Fibroblast of gingiva (primary cell): ENCODE measurements around the gene SH3BGRL3.

ENCODE experiments used
- DNase-seq: peaks from one replicate; pipeline ENCODE4 v3.0.0-alpha.2; 2011; ENCODE audit warnings: low read depth

The SH3BGRL3 gene

DNA sequence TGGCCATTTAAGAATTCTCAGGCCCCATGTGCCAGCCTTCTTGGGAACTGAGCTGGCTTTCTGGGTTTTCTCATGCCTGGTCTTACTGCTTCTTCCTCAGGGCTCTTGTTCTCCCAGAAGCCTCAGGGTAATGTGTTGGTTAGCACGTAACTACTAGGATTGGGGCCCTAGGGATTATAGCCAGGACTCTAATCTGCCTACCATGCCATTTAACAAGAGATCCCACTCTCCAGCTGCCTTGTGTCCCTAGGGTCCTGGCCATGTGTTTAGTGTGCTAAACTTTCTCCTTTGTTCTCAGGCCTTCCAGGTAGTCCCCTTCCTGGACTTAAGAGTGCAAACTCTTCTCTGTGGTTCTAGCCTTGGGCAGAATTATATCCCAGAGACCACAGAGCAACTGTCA is 2.2 kb upstream of the SH3BGRL3 start:
- DNase-seq, result no peak

GRCh38 chr1:26278303-26278702 is 1.6 kb upstream of the SH3BGRL3 start:
- DNase-seq, result peak; percentile 87

GRCh38 chr1:26278724-26279455 is 996 bp upstream of the SH3BGRL3 start:
- DNase-seq, result peak; percentile 78

DNA sequence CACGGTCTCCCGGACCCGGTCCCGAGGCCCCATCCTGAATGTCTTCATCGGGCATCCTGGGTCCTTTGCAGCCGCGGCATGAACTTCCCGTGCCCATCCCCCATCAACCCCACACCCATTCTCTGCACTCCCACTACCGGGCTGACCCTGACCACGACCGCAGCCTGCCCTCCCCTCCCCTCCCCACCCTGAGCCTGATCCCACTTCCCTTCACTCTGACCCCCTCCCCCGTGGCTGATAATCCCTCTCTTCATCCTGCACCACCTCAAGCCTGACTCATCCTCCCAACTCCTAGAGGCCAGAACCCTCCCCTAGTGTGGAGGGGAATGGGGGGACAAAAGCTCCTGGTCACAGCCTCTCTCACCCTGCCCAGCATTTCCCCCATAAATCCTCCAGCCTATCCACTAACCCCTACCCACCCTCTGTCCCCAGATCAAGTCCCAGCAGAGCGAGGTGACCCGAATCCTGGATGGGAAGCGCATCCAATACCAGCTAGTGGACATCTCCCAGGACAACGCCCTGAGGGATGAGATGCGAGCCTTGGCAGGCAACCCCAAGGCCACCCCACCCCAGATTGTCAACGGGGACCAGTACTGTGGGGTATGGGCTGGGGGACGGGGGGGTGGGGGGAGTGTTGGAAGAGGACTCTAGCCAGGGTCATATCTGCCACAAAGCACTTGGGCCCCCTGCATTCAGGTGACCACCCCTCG is 602 bp downstream of the SH3BGRL3 start:
- DNase-seq, result no peak

GRCh38 chr1:26281091-26281958 is 1.4 kb downstream of the SH3BGRL3 start:
- DNase-seq, result peak; percentile 37

DNA sequence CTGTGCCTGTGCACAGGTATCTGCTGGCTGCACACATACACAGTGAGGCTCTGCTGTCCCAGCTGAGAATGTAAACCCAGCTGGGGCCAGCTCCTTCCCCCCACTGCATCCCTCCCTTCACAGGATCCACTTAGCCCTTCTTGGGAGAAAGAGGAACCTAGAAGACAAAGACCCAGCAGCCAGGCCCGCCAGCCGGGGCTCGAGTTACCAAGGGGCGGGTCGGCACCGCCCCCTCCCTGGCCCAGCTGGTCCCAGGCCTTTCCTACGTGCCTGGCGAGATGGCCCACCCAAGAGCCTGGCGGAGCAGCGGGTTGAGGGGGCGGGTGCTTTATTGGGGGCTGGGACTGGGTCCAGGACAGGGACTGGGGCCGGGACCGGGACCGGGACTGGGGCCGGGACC is 2.1 kb downstream of the SH3BGRL3 start:
- peak; percentile 32 for DNase-seq

DNA sequence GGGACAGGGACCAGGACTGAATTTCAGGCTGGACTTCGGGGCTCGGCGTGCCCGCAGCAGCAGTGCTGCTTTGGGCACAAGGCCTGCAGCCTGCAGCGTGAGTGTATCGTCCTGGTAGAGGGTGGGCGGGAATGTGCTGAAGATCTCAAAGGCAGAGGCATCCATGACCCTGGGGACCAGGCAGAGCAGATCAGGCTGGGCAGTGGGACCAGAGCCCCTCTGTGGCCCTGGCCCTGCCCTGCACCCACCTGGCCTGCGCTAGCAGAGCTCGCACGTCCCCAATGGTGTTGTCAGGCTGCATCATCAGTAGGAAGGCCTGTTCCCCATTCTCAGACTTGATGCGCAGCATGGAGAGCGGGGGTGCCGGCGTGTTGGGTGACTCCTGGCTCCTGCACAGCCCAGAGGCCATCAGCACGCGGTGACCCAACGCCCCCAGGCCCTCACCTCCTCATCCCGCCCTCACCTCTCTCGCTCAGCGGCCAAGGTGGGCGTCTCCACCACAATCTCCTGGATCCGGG is 2.6 kb downstream of the SH3BGRL3 start:
- no peak for DNase-seq

- DNase-seq, result no peak
These were observed 3.5 kb downstream of the SH3BGRL3 start for GRCh38 chr1:26283279-26283853.

DNA sequence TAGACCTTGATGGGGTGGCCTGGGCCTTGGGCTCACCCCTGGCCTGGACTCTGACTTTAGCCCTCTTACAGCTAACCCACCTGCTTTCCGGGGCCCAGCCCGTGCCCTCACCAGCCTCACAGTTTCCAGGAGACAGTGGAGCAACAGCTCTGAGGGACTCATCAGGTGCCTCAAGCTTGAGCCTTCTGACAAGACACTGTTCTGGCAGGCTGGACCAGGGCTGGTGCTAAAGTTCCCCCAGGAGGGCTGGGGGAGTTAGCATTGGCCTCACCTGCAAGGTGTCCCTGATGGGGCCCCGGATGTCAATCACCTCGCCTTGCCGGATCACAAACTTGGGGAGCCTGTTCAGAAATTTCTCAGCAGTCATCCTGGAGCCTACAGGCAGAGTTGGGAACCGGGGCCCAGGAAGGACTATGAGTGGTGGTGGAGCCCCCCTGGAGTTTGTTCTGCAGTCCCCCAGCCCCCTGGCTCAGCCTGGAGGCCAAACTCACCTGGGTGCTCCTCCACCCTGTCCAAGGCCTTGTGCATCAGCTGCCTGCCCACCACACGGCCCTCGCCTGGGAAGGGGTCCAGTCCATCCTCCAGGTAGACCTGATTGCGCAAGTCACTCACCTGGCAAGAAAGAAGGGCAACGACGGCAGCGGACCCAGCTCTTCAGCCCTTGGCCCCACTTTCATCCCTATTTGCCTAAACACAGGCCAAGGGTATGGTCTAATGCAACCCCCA is 4.1 kb downstream of the SH3BGRL3 start:
- no peak for DNase-seq

GRCh38 chr1:26284597-26285347 is 4.9 kb downstream of the SH3BGRL3 start:
- peak; percentile 77 for DNase-seq

- DNase-seq, result no peak
These were observed 5.6 kb downstream of the SH3BGRL3 start for GRCh38 chr1:26285366-26286063.

DNA sequence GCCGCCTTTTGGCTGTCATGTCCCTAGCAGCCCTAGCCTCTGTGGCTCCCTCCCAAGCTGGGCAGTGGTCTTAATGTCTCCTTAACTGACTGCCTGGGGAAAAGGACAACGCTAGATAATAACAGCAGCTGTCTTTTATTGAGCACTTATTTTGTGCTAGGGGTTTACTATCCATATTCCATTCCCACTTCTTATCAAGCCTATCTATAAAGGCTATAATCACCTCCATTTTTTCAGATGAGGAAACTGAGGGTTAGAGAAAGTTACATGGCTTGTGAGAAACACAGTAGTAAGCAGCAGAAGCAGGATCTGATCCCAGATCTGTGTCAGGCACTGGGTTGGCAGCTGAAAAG is 6.2 kb downstream of the SH3BGRL3 start:
- DNase-seq, result no peak

GRCh38 chr1:26287033-26287711 is 7.3 kb downstream of the SH3BGRL3 start:
- DNase-seq, result no peak

GRCh38 chr1:26287811-26288210 is 7.9 kb downstream of the SH3BGRL3 start:
- no peak for DNase-seq

DNA sequence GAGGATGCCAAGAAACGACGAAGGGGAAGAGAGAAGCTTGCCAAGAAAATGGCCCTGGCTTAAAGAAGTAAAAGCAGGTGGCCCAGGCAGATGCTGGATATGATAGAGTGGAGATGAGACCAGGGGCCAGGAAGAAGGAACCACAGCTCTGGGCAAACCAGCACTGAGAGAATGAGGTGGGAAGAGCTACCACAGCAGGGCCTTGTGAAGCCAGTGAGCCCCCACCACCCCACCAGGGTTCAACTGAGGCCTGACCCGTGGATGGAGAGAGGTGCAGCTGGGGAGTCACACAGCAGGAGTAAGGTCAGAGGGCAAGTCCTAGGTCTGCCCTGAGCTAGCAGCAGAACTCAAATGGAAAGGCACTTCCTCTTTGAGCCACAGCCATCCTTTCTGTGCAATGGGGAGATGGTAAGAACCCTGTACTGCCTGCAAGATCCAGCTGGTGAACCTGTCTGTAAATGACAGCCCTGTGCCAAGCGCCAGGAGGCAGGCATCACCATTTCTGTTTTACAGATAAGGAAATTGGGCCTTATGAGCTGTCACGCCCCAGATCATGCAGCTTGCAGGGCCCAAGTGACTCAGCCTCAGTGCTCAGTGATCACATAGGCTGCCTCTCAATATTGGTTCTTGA is 8.5 kb downstream of the SH3BGRL3 start:
- DNase-seq, result no peak

- DNase-seq, result no peak
These were observed 9.5 kb downstream of the SH3BGRL3 start for GRCh38 chr1:26289158-26290059.

- no peak for DNase-seq
These were observed 10.4 kb downstream of the SH3BGRL3 start for GRCh38 chr1:26290122-26290881.
